ENCODE data around the gene AP1S3.

DNA sequence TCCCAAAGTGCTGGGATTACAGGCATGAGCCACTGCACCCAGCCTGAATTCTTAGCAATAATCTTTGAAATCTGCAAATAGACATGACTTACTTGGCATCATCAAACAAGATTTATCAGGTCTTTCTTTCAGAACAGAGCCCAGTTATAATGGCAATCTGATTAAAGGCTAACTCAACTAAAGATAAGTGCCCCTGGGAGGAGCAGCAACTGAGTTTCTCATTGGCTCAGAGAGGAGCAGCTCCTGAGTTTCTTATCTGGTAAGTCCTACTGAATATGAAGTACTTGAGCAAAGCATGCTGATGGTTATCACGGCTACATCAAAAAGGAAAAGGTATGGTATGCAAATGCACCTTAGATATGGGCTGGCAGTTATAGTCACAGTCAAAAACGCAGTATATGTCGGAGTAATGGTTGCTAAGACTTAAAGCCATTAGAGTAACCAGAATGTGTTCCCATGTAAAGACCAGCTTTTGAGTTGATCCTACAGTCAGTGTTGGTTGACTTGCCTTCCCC is 15.0 kb upstream of the AP1S3 start:
- TF ChIP-seq PAX5 (IDR thresholded peaks at IDR 0.05; ENCODE audit: insufficient read depth, low read length, severe bottlenecking) (no peak), POLR2A (IDR thresholded peaks at IDR 0.05; ENCODE audit: low read depth, low read length) (no peak), POLR2AphosphoS5 (IDR thresholded peaks at IDR 0.05; ENCODE audit: low read depth, low read length) (no peak), TAF1 (IDR thresholded peaks at IDR 0.05; ENCODE audit: low read depth, low read length) (no peak), SPI1 (IDR thresholded peaks at IDR 0.05; ENCODE audit: low read depth, low read length) (no peak), POU2F2 (IDR thresholded peaks at IDR 0.05; ENCODE audit: low read depth, low read length) (no peak)

Measured in GM12891 (cell line).